Keratinocyte (primary cell): Measurements from ENCODE around the gene ARHGEF6. TPM values are rescaled to one million over a fixed set of nuclear protein-coding genes. Genes with fewer than 3 reads are reported as not detected.

Experiments
- DNase-seq: peaks from one replicate; pipeline ENCODE4 v3.0.0-alpha.2; 2011; ENCODE audit warnings: low read depth, missing footprints, low spot score
- FAIRE-seq: peaks from 2 replicates; lab custom pipeline; 2011; peaks lifted over from hg19 to GRCh38; lab: Jason Lieb, UNC
- H2AFZ ChIP-seq: 2 replicates; pipeline ENCODE4 v1.6.0; 2012; ENCODE audit warnings: low read length, control low read depth, inconsistent platforms; ENCODE audit not compliant: control insufficient read depth
- H3K27ac ChIP-seq: 2 replicates; pipeline ENCODE4 v1.5.1; 2011; ENCODE audit warnings: low read length; ENCODE audit not compliant: control insufficient read depth, insufficient read depth
- H3K27me3 ChIP-seq: 3 replicates; pipeline ENCODE4 v1.6.0; 2011; ENCODE audit warnings: low read length; ENCODE audit not compliant: control insufficient read depth, insufficient read depth; ENCODE audit errors: extremely low read depth
- H3K36me3 ChIP-seq, 2 experiments: 2 replicates in 1 of 2; 3 replicates in 1 of 2; pipeline ENCODE4 v1.5.1; 2011; ENCODE audit warnings: low read length in 2 of 2, mild to moderate bottlenecking in 1 of 2; ENCODE audit not compliant: control insufficient read depth in 2 of 2, insufficient read depth in 2 of 2; ENCODE audit errors: extremely low read depth in 1 of 2
- H3K4me1 ChIP-seq: 3 replicates; pipeline ENCODE4 v1.5.1; 2011; ENCODE audit warnings: low read length; ENCODE audit not compliant: control insufficient read depth, insufficient read depth; ENCODE audit errors: extremely low read depth
- H3K4me2 ChIP-seq: 3 replicates; pipeline ENCODE4 v1.6.0; 2011; ENCODE audit warnings: low read depth, low read length; ENCODE audit not compliant: control insufficient read depth, insufficient read depth; ENCODE audit errors: extremely low read depth
- H3K4me3 ChIP-seq, 3 experiments: fragments of 200-600 bp in 1 of 3; sonication (generic) in 1 of 3; 2 replicates in 2 of 3; 3 replicates in 1 of 3; pipeline ENCODE4 v1.5.1; 2011 to 2016; ENCODE audit warnings: low read length in 3 of 3, mild to moderate bottlenecking in 3 of 3, control low read depth in 2 of 3, inconsistent platforms in 1 of 3, low read depth in 1 of 3, mixed read lengths in 1 of 3, mixed run types in 1 of 3, moderate library complexity in 1 of 3; ENCODE audit not compliant: control insufficient read depth in 2 of 3, insufficient read depth in 2 of 3; ENCODE audit errors: extremely low read depth in 1 of 3
- H3K79me2 ChIP-seq: 2 replicates; pipeline ENCODE4 v1.6.0; 2012; ENCODE audit warnings: low read length; ENCODE audit not compliant: control insufficient read depth, insufficient read depth
- H3K9ac ChIP-seq: 3 replicates; pipeline ENCODE4 v1.6.0; 2011; ENCODE audit warnings: low read length; ENCODE audit not compliant: control insufficient read depth, insufficient read depth; ENCODE audit errors: extremely low read depth
- H3K9me1 ChIP-seq: 3 replicates; pipeline ENCODE4 v1.6.0; 2011; ENCODE audit warnings: low read length; ENCODE audit not compliant: control insufficient read depth, insufficient read depth; ENCODE audit errors: extremely low read depth
- H3K9me3 ChIP-seq: 2 replicates; pipeline ENCODE4 v1.5.1; 2012; ENCODE audit warnings: low read depth, low read length; ENCODE audit not compliant: control insufficient read depth
- H4K20me1 ChIP-seq: 3 replicates; pipeline ENCODE4 v1.6.0; 2011; ENCODE audit warnings: low read length; ENCODE audit not compliant: control insufficient read depth, insufficient read depth; ENCODE audit errors: extremely low read depth
- CTCF ChIP-seq, 3 experiments: IDR thresholded peaks in 1 of 3; conservative IDR thresholded peaks in 1 of 3; optimal IDR thresholded peaks in 1 of 3; 2 replicates in 2 of 3; 3 replicates in 1 of 3; pipeline versions ENCODE3 to v1.5.1; 2011; ENCODE audit warnings: low read length in 3 of 3, mild to moderate bottlenecking in 3 of 3, moderate library complexity in 2 of 3, control low read depth in 1 of 3, inconsistent platforms in 1 of 3; ENCODE audit not compliant: insufficient read depth in 2 of 3; ENCODE audit errors: extremely low read depth in 1 of 3
- EZH2 ChIP-seq: IDR thresholded peaks from one replicate; pipeline ENCODE4 v1.6.1; 2012; ENCODE audit warnings: inconsistent platforms, mild to moderate bottlenecking, low read length, moderate library complexity
- dilution Hi-C: fragments of 300-500 bp; cut with MboI; formaldehyde crosslinking; loops from one replicate; pipeline ENCODE4 v1.7.0; 2020; ENCODE audit warnings: low sequenced_read_pairs; ENCODE audit not compliant: extremely low pct_ligation_motif_present
- polyA plus RNA-seq, 5 experiments: library from polyadenylated mRNA; depleted of rRNA in 3 of 5; stranded (reverse) in 3 of 5; stranded (forward) in 1 of 5; unstranded in 1 of 5; fragments of >200 nt; gene quantifications; 1 replicate in 1 of 5; 2 replicates in 3 of 5; 3 replicates in 1 of 5; pipeline versions ENCODE4 v1.2.1 to v1.2.3, GENCODE V29; 2011 to 2012; ENCODE audit warnings: missing spikeins in 2 of 5, low read depth in 1 of 5, low replicate concordance in 1 of 5

The ARHGEF6 gene
- polyA plus RNA-seq, 1 donor (not counting 4 experiments of a cell fraction or from before 2014, with no cell fraction given) = 0.18 TPM

DNA sequence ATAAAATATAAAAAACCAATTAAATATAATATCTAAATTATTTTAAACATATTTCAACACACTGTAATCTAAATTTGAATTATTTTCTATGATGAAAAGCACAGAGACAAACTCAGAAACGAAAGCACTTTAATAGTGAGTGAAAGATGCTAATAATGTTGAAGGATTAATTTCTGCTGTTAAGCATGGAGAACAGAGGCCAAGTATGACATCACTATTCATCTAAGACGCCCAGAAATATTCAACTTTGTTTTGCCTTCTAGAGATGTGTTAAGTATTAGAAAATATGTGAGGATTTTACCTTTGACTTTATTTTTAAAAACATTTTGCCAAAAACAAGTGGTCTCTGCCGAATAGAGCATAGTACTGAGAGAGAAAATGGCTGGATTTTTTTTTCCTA is 19.3 kb downstream of the ARHGEF6 start:
- dilution Hi-C loops = no loop called here
- H3K9me3 ChIP-seq = no peaks in the 10 kb centered on the region
- H3K79me2 ChIP-seq = no peaks in the 10 kb centered on the region
- H3K9ac ChIP-seq = no peak overlapping the region
- H3K27me3 ChIP-seq = no peaks in the 10 kb centered on the region
- no peak for DNase-seq
- TF ChIP-seq CTCF (optimal IDR thresholded peaks at IDR 0.05 in 1 of 3, IDR thresholded peaks at IDR 0.05 in 1 of 3, conservative IDR thresholded peaks at IDR 0.05 in 1 of 3; ENCODE audit: extremely low read depth in 1 of 3, insufficient read depth in 2 of 3, low read length in 3 of 3) (no peak), EZH2 (no peak)
- no peak overlapping the region for H2AFZ ChIP-seq
- no peak overlapping the region for H3K4me3 ChIP-seq
- H4K20me1 ChIP-seq = no peaks in the 10 kb centered on the region
- no peaks in the 10 kb centered on the region for H3K4me1 ChIP-seq
- H3K4me2 ChIP-seq = no peak overlapping the region
- H3K27ac ChIP-seq = no peak overlapping the region
- no peak for FAIRE-seq
- H3K36me3 ChIP-seq = no peaks in the 10 kb centered on the region
- no peaks in the 10 kb centered on the region for H3K9me1 ChIP-seq

GRCh38 chrX:136759968-136760367 is 20.8 kb downstream of the ARHGEF6 start:
- Histone ChIP-seq H3K9me3 (no peaks in the 10 kb centered on the region), H2AFZ (no peak overlapping the region), H3K79me2 (no peaks in the 10 kb centered on the region), H3K27ac (no peak overlapping the region), H4K20me1 (no peaks in the 10 kb centered on the region), H3K4me3 (no peak overlapping the region), H3K4me1 (no peaks in the 10 kb centered on the region), H3K36me3 (no peaks in the 10 kb centered on the region), H3K4me2 (no peak overlapping the region), H3K9me1 (no peaks in the 10 kb centered on the region), H3K27me3 (no peaks in the 10 kb centered on the region), H3K9ac (no peak overlapping the region)
- dilution Hi-C loops = no loop called here
- no peak for TF ChIP-seq CTCF (optimal IDR thresholded peaks at IDR 0.05 in 1 of 3, IDR thresholded peaks at IDR 0.05 in 1 of 3, conservative IDR thresholded peaks at IDR 0.05 in 1 of 3; ENCODE audit: extremely low read depth in 1 of 3, insufficient read depth in 2 of 3, low read length in 3 of 3)
- no peak for TF ChIP-seq EZH2
- FAIRE-seq (no peak), DNase-seq (no peak)
